ENCODE measurements around the gene PER3.

PER3 gene

DNA sequence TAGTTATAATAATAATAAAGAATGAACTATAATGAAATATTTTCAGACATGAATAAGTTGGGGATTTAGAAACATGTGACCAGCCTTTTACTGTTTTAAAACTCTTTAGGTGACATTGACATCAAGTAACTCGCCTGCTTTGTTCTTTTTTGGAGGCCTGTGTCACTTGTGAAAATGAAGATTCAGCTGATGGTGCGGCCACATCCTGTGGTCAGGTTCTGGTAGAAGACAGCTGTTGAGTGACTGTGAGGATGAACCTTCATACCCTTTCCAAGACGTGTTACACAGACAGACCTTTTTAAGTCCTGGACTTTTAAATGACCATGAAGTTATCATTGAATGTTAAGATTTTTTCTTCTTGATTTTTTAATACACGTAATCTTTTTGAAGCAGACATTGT lies 58.4 kb downstream of the PER3 start:
- no peak for DNase-seq

DNA sequence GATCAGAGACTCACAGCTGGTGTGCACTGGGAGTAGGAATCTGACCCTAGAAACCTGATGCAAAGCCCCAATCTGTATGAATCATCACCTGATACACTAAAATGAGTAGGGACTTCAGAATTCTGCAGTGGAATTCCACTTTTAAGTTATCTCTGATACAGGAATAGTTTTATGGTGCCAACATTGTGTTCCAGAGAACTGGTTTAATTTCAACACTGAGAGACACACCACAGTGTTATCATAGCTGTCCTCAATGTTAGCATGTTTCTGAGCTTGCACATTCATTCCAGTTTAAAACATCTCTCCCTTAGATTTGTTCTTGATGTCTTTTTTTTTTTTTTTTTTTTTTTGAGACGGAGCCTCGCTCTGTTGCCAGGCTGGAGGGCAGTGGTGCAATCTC lies 61.7 kb downstream of the PER3 start:
- DNase-seq: no peak

DNA sequence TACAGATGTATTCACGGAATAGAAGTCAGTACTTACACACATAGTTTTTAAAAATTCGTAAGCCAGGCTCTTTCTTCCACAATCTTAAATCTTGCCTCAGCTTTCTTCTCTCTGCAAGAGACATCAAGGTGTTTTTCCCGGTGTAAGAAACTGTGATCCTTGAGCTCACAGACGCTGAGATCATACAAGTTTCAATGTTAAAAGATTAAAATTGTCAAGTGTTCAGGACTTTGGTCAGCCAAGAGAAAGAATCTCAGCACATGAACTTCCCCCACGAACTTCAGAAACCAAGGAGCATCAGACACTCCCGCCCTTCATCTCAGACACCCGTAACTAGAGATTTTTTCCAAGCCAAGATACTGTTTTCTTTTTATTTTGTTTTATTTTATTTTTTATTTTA lies 62.6 kb downstream of the PER3 start:
- DNase-seq: no peak

DNA sequence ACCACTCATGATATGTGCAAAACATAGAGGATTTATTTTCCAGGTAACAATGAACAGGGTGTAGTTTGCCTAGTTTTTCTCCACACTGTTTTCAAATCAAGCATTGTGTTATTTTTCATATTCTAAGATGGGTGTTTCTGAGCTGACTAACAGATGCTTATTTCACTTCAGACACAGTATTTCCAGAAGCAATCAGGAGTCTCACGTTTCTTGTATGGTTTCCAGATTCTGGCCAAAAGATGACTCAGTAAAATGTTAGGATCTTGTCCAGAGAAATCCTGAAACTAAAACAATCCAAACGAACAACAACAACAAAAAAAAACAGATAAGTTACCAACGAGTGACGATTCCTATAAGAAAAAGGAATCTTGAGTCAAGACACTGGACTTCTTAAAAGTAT lies 63.5 kb downstream of the PER3 start:
- no peak for DNase-seq

DNA sequence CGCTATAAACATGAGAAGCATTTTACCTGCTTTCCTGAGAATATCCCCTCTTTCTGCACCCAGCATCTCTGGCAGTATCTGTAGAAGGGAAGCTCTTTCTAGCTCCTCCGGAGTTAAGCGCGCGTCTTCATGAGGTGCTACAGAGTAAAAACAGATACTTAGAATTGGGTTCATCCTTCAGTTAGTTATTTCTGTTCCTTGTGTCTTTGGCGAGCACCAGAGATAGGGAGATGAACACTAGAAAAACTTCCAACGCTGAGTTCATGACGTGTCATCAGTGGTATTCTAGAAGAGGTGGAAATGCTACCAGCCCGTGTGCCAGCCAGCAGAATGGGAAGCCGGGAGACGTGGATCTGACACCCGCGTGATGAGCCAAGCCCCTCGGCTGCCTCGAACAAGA lies 66.7 kb downstream of the PER3 start:
- DNase-seq: no peak

GRCh38 chr1:7852804-7853683 lies 69.0 kb downstream of the PER3 start, which contains the start of gene UTS2:
Gene UTS2, minus strand, starts transcription at chr1:7853065. Its CDS starts 62 bp downstream, at chr1:7853003.
- DNase-seq: no peak

- no peak for DNase-seq
Measured at GRCh38 chr1:7853684-7854026, 69.6 kb downstream of the PER3 start.

DNA sequence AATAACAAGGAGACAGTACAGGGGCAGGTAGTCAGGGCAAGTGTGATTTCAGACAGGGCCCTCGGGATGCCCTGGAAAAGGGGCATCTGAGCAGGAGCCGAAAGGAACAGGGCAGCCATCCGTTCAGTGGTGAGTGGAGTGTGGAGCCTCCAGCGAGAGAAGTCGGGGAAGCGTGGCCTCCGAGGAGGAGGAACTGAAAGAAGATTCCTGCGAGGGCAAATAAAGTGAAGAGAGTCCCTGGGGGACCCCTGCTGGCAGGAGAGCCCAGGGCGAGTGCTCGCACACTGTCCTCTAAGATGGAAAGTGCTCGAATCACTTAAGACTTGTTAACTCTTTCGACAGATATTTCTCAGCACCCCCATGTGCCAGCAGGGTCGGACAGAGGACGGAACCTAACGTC lies 72.3 kb downstream of the PER3 start:
- no peak for DNase-seq

DNA sequence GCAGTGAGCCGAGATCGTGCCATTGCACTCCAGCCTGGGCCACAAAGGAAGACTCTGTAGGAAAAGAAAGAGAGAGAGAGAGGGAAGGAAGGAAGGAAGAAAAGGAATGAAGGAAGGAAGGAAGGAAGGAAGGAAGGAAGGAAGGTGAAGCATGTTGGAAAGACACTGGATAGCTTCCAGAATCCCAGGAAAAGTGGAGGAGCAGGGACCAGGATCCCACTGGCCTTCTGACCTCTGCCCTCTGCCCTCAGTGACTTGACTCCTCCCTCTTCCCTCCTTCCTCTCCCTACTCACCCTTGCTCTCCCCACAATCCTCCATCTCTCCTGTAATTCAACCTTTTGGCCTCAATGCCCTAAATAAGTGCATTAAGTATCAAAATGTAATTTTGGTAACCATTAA lies 72.9 kb downstream of the PER3 start:
- no peak for DNase-seq

GRCh38 chr1:7857985-7858384 lies 73.9 kb downstream of the PER3 start:
- no peak for DNase-seq

DNA sequence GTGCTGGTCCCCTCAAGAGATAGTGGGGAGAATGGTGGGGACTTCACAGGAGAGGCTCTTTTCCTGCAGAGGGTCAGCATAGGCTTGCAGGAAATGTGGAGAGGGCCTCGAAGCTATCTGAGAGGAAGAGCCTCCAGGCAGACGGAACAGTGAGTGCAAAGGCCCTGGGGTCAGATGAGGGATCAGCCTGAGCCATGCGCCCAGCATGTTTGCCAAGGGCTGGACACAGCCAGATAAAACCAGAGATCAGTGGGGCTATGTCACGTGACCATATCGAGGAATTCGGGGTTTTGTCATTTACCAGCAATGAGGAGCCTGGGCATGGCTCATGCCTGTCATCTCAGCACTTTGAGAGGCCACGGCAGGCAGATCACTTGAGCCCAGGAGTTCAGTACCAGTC lies 75.3 kb downstream of the PER3 start:
- no peak for DNase-seq

DNA sequence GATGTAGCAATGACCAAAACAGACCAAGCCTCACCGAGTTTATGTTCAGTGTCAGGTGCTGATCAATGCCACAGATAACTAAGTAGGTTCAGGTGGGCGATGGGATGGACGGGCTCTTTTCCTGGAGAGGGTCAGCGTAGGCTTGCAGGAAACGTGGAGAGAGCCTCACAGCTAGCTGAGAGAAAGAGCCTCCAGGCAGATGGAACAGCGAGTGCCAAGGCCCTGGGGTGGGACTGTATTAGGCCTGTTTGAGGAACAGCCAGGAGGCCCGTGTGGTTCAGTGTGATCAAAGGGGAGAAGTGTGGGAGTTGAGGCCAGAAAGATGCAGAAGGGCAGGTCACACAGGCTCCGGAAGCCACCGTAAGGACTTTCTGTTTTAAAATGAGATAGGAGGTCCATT lies 76.0 kb downstream of the PER3 start:
- no peak for DNase-seq

- no peak for DNase-seq
Measured at GRCh38 chr1:7861452-7861851, 77.4 kb downstream of the PER3 start.

GRCh38 chr1:7862211-7863060 lies 78.3 kb downstream of the PER3 start:
- no peak for DNase-seq

GRCh38 chr1:7863756-7864328 lies 79.8 kb downstream of the PER3 start:
- no peak for DNase-seq

GRCh38 chr1:7865978-7866377 lies 81.9 kb downstream of the PER3 start:
- no peak for DNase-seq

DNA sequence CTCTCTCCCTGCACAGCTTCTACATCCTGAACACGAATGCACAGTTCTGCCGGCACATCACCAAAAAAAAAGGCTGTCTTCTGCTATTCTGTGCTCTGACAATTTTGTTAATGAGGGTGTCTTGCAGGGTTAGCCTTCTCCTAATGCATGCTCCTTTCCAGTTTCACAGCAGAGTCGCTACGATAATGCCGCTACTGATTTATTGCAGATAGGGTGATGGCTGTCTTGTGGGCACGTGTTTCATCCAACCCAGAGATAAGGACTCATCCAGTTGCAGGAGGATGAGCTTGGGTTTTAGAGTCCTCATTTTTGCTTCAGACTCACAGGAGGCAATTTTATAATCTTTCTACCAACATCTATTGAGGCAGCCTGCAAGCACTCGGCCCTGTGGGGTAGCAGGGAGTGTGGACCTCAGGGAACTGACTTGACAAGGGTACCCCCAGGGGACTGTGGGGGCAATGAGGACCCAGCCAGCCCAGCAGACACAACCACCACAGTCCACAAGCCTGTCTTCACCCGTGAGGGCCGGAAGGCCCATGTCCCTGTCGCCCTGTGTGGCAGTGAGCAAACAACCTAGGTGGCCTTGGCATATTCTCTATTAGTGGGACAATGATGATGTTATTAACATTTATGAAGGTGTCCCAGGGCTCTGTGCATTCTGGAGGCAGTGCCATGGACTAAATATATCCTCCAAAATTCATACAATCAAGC lies 84.1 kb downstream of the PER3 start:
- no peak for DNase-seq

GRCh38 chr1:7869136-7869920 lies 85.2 kb downstream of the PER3 start:
- no peak for DNase-seq

GRCh38 chr1:7871136-7871535 lies 87.0 kb downstream of the PER3 start:
- no peak for DNase-seq

DNA sequence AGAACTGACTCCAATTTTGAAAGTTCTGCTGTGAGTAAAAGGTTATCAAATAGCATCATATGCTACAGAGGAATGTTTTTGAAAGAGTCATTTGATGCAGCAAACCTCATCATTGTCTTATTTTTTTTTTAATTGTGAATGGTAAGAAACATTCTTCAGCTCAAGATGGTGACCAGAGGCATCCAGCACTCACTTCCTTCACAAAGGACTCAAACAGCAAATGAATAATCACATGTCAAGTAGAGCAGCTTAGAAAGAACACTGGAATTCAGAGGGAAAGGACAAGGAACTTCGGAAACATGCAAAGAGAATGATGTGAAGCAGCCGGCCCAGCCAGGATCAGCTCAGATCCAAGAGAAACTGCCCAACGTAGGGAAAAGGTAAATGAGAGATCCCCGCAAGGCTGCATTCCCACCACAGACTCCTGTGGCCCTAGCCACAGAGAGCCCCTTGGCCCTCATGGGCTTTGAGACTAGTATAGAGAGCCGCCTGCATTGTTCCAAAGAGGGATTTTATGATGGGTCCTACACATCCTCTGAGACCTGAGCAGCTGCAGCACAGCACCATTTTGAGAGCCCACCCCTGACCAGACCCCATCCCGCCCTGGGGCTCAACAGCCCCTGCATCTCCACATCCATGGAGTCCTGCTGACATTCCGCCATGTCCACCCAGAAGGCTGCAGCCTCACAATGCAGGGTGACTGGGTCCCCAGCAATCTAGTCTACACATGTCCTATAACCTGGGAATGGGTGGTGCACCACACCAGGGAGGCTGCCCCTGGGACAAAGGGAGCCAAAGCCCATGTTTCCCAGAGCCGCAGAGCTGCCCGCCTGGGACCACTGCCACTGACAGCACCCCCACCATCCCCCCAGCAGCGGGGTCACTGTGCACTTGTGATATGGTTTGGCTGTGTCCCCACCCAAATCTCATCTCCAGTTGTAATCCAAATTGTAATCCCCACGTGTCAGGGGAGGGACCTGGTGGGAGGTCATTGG lies 90.0 kb downstream of the PER3 start:
- no peak for DNase-seq

DNA sequence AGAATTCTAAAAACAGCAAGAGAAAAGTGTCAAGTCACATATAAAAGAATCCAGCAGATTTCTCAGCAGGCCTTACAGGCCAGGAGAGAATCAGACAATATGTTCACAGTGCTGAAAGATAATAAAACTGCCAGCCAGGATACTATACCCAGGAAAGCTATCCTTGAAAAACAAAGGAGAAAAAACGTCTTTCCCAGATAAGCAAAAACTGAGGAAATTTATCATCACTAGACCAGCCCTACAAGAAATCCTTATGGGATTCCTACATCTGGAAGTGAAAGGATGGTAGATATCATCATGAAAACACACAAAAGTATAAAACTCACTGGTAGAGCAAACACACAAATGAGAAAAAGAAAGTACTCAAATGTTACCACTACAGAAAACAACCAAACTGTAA lies 93.9 kb downstream of the PER3 start:
- no peak for DNase-seq
